GM21367 (cell line): ENCODE measurements around the gene ZNF891.

ENCODE experiments used
- ATAC-seq: cut with Tn5 transposase; IDR thresholded peaks from one replicate; pipeline ENCODE4 v1.9.1; 2021; ENCODE audit not compliant: unreplicated experiment

ZNF891 gene

GRCh38 chr12:133063556-133063955 is 66.5 kb downstream of the ZNF891 start:
- ATAC-seq, result no peak

- ATAC-seq, result no peak
Observed at GRCh38 chr12:133061954-133062353, 68.1 kb downstream of the ZNF891 start.

DNA sequence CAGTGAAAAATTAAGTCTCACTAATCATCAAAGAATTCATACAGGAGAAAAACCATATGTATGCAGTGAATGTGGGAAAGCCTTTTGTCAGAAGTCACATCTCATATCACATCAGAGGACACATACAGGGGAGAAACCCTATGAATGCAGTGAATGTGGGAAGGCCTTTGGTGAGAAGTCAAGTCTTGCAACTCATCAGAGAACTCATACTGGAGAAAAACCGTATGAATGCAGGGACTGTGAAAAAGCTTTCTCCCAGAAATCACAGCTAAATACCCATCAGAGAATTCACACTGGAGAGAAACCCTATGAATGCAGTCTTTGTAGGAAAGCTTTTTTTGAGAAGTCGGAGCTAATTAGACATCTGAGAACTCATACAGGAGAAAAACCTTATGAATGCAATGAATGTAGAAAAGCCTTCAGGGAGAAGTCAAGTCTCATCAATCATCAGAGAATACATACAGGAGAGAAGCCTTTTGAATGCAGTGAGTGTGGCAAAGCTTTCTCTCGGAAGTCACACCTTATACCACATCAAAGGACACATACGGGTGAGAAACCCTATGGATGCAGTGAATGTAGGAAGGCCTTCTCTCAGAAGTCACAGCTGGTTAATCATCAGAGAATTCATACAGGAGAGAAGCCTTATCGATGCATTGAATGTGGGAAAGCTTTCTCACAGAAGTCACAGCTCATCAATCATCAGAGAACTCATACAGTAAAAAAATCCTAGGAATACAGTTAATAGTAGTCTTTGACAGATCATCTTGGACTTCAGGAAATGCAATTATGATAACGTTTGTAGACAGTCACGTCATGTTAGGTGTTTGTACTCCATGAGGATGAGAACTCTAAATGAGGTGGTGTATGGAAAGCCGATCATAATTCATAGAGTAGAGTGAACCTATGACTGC is 71.6 kb downstream of the ZNF891 start:
- no peak for ATAC-seq

DNA sequence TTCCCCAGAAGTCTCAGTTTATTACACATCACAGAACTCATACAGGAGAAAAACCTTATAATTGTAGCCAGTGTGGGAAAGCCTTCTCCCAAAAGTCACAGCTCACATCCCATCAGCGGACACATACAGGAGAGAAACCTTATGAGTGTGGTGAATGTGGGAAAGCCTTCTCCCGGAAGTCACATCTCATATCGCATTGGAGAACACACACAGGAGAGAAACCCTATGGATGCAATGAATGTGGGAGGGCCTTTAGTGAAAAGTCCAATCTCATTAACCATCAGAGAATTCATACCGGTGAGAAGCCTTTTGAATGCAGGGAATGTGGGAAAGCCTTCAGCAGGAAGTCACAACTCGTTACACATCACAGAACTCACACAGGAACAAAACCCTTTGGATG is 72.6 kb downstream of the ZNF891 start:
- no peak for ATAC-seq
